HL-60 (cell line): Measurements from ENCODE around the gene MAP1A.

Source experiments
- CTCF ChIP-seq: IDR thresholded peaks from one replicate; pipeline ENCODE4 v1.5.1; 2011; ENCODE audit warnings: low read length, control low read depth, inconsistent platforms; ENCODE audit not compliant: insufficient read depth
- POLR2AphosphoS5 ChIP-seq: IDR thresholded peaks from 2 replicates; pipeline ENCODE4 v1.6.1; 2012; ENCODE audit warnings: low read depth
- SPI1 ChIP-seq: IDR thresholded peaks from 2 replicates; pipeline ENCODE4 v1.6.1; 2012; ENCODE audit warnings: low read depth, mild to moderate bottlenecking, borderline replicate concordance
- TF ChIP-seq, protein P1 (sequence below): IDR thresholded peaks from 2 replicates; pipeline ENCODE4 v1.6.1; 2012; ENCODE audit warnings: low read depth; ENCODE audit not compliant: insufficient replicate concordance

- TF ChIP-seq CTCF, result no peak
- TF ChIP-seq POLR2AphosphoS5, result no peak
- TF ChIP-seq, protein P1, sequence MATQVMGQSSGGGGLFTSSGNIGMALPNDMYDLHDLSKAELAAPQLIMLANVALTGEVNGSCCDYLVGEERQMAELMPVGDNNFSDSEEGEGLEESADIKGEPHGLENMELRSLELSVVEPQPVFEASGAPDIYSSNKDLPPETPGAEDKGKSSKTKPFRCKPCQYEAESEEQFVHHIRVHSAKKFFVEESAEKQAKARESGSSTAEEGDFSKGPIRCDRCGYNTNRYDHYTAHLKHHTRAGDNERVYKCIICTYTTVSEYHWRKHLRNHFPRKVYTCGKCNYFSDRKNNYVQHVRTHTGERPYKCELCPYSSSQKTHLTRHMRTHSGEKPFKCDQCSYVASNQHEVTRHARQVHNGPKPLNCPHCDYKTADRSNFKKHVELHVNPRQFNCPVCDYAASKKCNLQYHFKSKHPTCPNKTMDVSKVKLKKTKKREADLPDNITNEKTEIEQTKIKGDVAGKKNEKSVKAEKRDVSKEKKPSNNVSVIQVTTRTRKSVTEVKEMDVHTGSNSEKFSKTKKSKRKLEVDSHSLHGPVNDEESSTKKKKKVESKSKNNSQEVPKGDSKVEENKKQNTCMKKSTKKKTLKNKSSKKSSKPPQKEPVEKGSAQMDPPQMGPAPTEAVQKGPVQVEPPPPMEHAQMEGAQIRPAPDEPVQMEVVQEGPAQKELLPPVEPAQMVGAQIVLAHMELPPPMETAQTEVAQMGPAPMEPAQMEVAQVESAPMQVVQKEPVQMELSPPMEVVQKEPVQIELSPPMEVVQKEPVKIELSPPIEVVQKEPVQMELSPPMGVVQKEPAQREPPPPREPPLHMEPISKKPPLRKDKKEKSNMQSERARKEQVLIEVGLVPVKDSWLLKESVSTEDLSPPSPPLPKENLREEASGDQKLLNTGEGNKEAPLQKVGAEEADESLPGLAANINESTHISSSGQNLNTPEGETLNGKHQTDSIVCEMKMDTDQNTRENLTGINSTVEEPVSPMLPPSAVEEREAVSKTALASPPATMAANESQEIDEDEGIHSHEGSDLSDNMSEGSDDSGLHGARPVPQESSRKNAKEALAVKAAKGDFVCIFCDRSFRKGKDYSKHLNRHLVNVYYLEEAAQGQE, result no peak
- TF ChIP-seq SPI1, result no peak
Observed at GRCh38 chr15:43513550-43513949, 3.9 kb upstream of the MAP1A start.
